Measurements from ENCODE around the gene PHF21A.

Gene PHF21A

GRCh38 chr11:45884596-45885185 is 236.6 kb downstream of the PHF21A start:
- DNase-seq (ENCODE audit: low spot score): no peak
